Left renal pelvis (tissue), 4 donors: Measurements from ENCODE around the gene RAMACL. TPM values are rescaled to one million over a fixed set of nuclear protein-coding genes. Genes with fewer than 3 reads are reported as not detected.

Experiments used
- DNase-seq, 4 donors: peaks; one replicate each; pipeline ENCODE4 v3.0.0-alpha.2; 2013; ENCODE audit warnings: low read depth in 4 of 4, low spot score in 3 of 4
- polyA plus RNA-seq, 4 donors: library from polyadenylated mRNA; unstranded; fragments of 120-200 nt; gene quantifications; one replicate each; pipeline ENCODE4 v1.2.1, GENCODE V29; 2013; ENCODE audit not compliant: insufficient read length in 4 of 4

The RAMACL gene
- polyA plus RNA-seq, 4 donors: 0.20 to 2.0 (median 0.29) TPM

DNA sequence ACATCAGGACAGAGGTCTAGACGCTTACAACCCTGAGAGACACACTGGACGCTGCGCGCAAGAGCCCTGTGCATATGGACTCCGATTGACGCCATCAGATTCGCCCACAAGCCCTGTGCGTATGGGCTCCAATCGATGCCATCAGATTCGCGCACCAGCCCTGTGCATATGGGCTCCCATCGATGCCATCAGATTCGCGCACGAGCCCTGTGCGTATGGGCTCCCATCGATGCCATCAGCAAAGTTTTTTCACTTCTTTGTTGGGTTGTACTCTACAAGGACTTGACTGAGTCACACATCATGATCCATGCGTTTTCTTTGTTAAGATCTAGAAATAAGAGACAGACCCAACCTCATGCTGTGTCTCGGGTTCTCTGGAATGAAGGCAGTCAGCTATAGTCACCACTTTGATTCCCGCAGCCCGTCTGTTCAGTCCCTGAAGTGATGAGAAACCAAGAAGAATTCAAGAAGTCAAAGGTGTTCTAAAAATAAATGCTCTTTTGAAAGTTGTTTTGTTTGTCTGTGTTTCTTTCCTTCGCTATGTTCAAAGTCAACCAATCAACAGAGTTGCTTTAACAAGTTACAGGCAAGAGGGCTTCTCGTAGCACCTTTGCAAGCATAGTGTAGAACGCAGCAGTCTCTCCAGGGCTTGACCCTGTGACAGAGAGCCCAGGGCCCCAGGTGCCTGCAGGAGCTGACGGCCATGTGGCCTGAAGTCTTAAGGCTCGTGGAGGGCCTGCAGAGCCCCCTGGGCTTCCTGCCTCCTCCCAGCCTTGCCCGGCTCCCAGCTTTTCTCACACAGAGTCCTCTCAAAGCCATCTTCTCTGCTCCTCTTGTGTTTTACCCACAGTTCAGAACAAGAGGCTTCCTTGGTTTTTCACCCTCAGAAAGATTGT is 32.6 kb upstream of the RAMACL start:
- DNase-seq: no peak

DNA sequence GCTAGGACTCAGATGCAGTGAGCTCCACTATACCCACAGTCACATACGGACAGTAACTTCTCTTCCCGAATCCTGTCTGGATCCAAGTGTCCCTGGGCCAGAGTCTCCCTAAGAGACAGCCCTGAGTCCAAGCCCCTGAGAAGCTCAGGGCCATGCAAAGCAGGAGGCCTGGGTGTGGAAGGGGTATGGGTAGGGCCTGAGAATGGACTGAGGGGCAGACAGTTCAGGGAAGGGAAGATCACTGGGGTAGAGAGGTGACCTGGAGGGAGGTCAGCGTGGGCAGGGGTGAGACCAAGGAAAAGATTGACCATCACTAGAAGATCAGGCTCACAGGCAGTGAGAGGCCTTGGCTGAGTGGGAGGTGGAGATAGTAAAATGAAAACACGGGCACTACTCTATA is 31.8 kb upstream of the RAMACL start:
- DNase-seq: no peak

DNA sequence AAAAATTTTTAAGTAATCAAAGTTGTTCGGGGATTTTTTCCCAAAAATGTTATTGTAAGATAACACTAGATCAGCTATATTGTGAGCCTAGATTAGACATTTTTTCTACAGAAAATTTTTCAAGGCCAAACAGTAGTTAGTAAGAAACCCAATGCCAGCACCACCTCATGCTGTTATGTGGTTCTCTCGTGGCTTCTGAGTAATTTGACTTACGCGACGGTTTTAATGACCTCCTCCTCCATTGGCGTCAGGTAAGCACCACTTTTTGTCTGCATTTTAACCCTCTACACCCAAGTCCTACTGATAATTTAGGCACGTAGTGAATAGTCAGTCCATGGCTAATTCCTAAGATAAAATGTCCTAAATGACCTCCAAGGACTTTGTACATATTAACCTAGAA is 30.9 kb upstream of the RAMACL start:
- DNase-seq: no peak

DNA sequence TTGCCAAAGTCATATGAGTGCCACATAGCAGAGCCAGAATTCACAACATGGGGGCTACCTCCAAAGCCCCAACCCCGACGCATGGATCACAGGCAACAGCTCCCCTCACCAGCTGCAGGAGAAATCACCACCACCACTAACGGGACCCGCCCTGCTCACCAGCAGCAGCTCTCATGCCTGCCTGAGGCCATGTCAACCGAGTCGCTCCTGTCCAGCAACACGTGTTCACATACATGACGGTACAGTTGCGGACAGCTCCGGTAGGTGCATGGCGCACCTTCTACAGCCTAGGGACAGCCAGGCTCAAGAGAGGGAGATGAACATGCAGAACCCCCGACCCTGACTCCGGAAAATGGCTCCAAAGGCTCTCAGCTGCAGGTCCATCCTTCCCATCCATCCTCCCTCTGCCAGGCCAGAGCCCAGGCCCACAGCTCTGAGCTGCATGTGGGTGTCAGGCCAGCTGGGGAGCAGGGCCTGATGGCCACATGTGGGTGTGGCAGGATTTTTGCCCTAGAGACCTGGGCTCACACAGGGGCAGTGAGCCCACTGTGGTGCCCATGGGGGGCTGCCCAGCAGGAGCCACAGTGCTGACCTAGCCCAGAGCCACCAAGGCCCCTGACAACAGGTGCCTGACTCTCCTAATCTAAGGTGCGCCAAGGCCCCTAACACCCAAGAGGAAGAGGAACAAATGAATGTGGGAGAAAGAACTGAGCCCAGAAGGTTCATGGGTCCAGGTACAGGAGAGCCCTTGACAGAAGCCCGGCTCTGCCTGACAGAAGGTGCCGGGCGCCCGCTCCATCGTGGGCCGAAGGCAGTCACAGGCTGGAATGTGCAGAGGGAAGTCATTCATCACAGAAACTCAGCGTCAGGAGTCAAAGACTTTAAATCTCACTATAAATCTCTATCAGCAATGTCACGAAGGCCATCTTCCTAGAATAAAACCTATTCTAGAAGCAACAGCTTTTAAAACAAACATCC is 30.1 kb upstream of the RAMACL start:
- no peak for DNase-seq

DNA sequence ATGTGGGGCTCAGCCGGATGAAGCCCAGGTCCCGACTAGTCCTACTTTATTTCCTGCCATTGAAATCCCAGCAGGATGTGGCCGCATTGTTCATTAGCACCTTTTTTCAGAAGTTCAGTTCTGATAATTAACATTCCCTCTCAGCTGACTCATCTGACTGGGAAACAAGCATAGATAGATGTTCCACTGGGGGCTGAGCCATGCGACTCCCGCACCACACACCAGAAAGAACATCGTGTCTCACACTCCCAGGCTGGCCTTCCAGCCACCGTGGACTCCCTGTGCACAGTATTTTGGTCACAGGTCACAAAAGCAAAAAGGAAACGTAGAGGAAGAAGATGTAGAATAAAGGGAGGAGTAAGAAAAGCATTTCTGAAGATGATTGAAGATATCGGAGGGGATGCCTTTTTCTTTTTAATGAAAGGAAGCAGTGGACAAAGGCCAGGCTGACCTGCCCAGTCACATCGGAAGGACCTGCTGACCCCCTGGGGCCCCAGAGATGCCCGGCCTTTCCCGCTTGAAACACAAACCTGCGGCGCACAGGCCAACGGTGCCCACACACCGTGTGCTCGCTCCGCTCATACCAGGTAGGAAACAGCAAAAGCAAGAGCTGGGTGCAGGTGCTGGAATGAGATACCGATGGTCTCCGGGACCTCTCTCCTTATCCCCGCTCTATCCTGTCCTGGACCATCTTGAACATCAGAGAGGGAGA is 28.7 kb upstream of the RAMACL start:
- DNase-seq: no peak

DNA sequence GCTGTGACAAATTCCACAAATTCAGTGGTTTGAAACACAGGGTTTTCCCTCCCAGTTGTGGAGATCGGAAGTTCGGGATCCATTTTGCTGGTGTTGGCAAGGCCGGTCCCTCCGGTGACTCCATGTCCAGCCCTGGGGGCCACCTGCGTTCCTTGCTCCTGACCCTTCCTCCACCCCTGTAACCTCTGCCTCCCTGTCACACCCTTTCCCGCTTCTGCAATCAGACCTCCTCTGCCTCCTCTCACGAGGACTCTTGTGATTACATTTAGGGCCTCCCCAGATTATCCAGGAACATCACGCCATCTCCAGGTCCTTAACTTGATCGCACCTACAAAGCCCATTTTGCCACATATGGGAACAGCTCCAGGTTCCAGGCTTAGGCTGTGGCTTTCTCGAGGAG is 28.1 kb upstream of the RAMACL start:
- DNase-seq: no peak

DNA sequence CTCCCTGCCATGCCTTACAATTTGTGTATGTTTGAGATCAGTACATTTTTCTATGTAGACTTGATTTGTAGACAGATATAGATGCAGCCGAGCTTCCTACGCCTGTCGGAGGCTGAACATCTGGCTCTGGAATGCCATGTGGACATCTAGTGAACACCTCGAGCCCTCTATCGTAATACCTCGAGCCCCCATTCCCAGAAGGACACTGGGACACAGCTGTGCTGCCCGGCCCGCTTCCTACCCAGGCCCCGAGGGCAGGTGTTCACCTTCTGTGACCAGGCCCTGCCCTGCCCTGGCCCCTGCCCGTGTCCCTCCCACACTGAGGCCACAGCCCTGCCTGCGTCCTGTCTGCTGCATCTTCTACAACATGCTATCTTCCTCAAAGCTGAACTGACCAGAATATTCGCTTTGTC is 27.7 kb upstream of the RAMACL start:
- no peak for DNase-seq

DNA sequence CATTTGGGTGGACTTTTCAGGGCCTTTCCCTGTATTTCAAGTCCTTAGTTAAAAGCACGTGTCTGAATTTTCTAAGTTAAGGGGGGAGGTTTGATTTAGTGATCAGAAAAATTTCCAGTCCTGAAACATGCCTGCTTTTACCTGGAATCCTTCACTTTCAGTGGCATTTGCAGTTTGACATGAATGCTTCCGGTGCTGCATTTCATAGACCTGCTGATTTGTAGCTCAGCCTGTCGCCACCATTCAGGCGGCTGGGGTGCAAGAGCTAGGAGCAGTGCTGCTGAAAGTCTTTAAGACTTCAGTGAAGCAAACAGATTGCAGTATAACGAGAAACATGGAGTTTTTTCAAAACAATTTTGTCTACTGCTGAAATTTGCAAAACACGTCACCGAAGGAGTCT is 26.5 kb upstream of the RAMACL start:
- DNase-seq: no peak

DNA sequence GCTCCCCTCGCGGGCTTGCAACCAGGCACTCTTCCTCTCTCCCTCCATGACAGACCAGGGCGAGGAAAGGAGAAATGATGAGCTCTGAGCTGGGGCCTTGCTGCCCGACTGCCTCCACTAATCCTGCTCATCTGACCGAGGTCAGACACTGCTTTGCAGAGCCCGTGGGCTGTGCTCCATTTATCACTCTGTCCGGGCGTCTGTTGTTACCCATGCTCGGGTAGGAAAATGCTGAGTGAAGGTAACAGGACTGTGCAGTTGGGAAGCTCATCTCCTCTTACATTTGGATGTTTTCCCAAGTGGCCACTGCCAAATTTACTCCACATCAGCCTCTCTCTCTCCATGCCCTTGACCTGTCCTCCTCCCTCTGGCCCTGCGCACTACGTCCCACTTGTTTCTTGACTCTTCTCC is 26.0 kb upstream of the RAMACL start:
- DNase-seq: no peak

DNA sequence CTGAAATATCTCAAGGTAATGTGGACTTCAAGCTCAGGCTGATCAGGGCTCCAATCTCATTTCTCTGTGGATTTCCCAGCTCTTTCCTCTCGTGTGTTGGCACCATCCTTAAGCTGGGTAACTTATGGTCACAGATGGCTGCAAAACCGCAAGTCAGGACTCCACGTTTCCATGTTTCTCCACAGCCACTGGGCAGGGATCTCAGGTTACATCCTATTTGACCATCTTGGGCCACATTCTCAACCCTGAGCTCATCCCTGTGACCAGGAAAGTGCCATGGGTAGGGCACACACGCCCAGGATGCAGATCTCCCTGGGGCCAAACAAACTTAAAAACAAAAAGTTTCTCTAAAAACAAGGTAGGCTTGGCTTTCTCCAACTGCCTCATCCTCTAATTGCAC is 25.2 kb upstream of the RAMACL start:
- DNase-seq: no peak

DNA sequence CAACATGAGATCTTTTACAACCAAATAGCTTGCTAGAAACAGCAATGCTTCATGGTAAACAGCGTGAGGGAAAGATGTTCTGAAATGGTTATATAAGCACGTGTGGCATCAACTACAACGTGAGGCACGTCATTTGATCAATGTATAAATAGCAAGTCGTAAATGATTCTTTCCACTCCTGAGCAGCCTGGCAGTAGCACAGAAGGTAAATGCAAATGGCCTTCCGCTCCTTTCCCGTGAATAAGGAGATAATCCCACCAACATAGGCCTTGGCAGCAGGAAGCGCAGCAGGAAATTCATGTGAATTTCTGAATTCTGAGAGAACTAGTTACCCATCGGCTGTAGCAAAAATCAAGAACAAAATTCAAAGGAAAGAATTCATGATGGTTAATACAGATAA is 23.6 kb upstream of the RAMACL start:
- no peak for DNase-seq

DNA sequence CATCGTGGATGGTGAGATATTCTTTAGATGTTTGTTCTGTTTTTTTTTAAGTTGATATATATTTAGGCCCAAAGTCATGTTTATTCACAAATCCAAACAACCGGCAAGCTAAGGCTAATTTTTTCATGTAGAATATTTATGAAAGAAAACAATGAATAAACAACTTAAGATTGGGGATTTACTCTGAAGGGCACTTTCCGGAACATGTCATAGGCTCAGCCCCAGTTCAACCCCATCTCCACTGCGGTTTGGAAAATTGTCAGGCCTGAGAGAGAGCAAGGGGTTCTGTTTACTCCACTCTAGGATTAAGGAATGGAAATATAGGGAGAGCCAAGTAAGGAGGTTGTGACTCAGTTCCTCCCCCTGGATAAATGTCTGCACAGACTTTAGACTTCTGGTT is 22.3 kb upstream of the RAMACL start:
- no peak for DNase-seq

DNA sequence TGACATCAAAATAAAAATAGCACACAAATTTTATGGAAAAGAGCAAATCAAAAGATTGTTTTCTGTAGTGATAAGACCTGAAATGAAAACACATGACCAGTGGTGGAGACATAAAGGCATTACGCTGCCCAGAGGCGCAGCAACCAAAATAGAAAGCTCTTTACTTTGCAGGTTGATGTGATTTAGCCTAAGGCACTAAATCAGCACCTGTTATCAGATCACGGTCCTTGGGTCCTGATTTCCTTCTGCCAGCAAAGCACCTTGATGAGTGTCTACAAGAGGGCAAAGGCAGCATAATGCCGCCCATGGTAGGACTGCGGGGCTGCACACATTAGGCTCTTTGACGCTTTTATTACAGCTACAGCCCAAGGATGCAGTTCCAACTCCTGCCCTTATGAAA is 19.3 kb upstream of the RAMACL start:
- DNase-seq: no peak

DNA sequence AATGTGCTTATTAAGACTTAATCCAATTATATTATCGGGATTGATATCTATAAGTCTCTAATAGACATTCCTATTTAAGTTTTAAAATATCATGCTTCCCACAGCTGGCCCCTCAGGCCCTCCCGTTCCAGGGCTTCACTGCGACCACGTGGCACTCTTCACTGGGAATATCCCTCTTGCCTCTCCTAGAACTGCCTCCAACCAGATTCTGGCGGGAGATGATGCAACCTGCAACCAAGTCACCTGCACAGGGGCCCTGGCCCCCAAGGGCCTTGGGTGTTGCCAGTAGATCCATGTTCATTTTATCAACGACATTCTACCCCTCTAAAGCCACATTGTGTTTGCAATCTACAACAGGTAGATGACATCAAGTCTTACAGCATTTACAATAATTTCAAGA is 18.4 kb upstream of the RAMACL start:
- DNase-seq: no peak

DNA sequence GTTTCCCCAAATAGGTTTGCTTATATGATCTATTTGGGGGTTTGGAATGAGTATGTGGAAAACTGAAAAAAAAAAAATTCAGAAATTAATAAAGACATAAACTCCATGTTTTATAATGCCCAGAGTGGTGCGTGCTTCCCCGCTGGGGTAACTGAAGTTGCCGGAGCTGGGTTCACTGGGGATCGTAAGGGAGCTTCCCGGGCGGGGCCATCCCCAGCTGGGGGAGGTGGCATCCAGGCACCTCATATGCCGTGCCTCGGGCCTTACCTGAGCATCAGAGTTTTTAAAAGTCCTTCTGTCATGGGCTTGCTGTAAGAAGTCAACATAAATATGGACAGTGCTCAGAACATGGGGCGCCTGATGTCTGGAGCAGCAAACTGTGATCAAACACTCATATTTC is 17.9 kb upstream of the RAMACL start:
- DNase-seq: no peak

DNA sequence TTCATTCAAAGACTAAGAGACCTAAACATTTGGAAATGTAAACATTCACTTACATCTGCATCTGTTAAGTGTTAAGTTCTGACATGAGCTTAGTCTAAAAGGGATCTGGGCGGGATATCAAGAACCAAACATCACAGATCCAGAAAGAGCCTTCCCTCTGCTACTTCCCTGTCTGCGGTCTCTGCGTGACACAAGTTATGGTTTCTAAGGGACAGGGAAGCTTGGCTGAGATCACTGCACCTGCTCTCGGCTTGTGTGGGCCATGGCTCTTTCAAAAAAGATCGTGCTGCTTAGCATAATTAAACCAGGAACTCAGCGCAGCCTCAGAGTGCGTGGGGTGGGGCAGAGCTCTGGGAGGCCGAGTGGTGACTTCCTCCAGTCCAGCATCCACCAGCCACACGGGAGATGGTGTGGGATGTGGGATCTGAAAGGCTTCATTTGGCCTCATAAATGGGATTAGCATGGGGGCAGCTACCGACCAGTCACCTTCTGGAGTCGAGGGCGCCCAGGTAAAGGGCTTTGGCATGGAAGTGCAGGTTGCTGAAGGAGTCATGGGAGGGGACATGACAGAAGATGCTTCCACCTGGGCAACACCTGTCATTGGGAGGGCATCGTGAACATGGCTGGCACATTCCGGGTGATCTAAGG is 16.7 kb upstream of the RAMACL start:
- no peak for DNase-seq

DNA sequence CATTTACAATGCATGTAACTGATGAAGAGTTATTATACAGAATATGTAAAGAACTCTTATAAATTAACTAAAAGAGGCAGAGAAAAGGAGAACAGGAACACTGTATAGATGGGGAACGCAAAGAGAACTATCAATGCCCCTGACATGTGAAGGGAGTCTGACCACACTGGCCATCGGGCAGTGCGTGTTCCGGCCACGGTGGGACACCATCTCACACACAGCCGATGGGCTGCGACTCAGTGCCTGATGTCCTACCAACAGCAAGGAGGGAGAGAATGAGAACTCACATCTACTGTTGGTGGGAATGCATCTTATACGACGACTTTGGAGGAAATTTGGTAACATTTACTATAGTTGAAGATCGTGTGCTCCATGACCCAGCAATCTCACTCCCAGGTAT is 15.5 kb upstream of the RAMACL start:
- no peak for DNase-seq

DNA sequence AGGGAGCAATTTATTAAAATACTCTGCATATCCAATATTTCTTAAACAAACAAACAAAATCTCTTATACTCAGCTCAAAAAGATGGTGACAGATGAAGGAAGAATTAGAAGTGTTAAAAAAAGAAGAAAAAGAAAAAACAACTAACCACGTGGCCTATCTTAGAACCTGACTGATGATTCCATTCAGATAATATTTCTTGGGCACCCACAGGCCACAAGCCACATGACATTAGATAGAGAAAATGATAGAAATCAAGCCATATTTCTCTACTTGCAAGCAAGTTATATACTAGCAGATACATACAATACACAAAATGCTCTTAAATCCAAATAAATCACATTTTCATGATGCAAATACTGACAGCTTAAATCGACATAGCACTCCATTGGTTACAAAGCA is 14.5 kb upstream of the RAMACL start:
- DNase-seq: no peak

DNA sequence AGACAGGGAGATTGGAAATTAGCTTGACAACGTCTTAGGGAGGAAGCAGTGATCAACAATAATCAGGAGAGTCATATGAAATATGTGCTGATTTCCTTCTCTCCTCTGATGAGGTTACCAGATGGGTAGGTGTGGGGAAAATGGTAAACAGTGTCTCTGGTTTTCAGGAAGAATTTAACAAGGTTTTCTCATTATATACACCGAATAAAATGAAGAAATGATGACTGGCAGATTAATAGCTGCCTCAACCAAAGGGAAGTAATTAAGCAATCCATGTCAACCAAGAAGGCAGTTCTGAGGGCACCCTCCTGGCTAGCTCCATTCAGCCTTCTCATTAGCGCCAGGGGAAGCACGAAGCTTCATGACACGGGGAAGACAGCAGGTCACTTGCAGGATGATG is 12.7 kb upstream of the RAMACL start:
- no peak for DNase-seq

DNA sequence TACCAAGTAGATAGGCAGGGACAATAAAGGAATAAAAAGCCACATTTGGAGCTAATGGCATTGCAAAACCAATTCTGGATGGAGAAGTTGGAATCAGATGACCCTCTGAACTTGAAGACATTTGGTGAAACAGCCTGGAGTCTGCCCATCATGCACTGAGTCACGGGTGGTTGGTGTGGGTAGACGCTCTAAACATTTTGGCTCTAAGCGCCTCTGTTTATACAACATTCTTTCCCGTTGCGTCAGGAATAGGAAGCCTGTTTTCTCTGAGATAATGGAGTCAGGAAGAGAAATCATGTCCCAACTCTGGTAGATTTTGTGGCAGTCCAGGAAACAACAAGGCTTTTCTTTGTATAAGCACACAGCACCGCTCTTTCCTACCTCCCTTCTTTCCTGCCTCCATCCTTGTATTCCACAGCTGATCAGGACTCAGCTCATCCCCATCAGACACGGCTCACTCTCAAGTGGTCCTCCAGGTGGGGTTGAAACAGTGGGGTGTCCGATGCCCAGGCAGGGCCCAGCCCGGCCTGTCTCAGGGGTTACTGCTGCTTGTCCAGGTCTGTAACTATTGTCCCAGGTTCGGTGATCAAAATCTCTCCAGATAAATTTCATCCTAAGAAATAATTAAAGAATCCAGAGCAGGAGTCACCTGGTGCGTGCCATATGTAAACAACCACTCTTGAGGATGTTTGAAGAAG is 12.1 kb upstream of the RAMACL start:
- DNase-seq: no peak
